Cardiac muscle cell (in vitro differentiated cells and primary cell): Measurements from ENCODE around the gene PRTFDC1. TPM values are rescaled to one million over a fixed set of nuclear protein-coding genes. Genes with fewer than 3 reads are reported as not detected.

Source experiments
- DNase-seq, 2 donors: peaks; one replicate each; pipeline versions ENCODE4 v3.0.0 to v3.0.0-alpha.2; 2010 to 2017; ENCODE audit warnings: low read depth in 1 of 2, low spot score in 1 of 2
- H3K27ac ChIP-seq: fragments of 200-600 bp; sonication (generic); 2 replicates; pipeline ENCODE4 v1.5.1; 2016
- H3K27me3 ChIP-seq: fragments of 200-600 bp; sonication (generic); 2 replicates; pipeline ENCODE4 v1.6.0; 2016; ENCODE audit warnings: control low read depth
- H3K36me3 ChIP-seq: fragments of 200-600 bp; sonication (generic); 2 replicates; pipeline ENCODE4 v1.5.1; 2016; ENCODE audit warnings: control low read depth
- H3K4me1 ChIP-seq: fragments of 200-600 bp; sonication (generic); 2 replicates; pipeline ENCODE4 v1.8.1; 2017; ENCODE audit warnings: low read depth, mild to moderate bottlenecking, mixed run types
- H3K4me3 ChIP-seq: fragments of 200-600 bp; sonication (generic); 2 replicates; pipeline ENCODE4 v1.5.1; 2016; ENCODE audit warnings: mild to moderate bottlenecking
- H3K9me3 ChIP-seq: fragments of 200-600 bp; sonication (generic); 2 replicates; pipeline ENCODE4 v1.5.1; 2017; ENCODE audit warnings: low read depth, mild to moderate bottlenecking, control low read depth
- polyA plus RNA-seq: library from polyadenylated mRNA; unstranded; fragments of >200 nt; fragmentation: Nextera tagmentation; extraction: Ambion mirVana; gene quantifications from 2 replicates; pipeline ENCODE4 v1.2.1, GENCODE V29; 2016
- total RNA-seq: library from RNA; depleted of rRNA; stranded (reverse); fragments of >200 nt; gene quantifications from 2 replicates; pipeline ENCODE4 v1.2.3, GENCODE V29; 2016
- TF ChIP-seq, protein P1 (sequence below): IDR thresholded peaks from 2 replicates; pipeline ENCODE4 v1.5.1; 2012; ENCODE audit warnings: low read depth, mild to moderate bottlenecking, low read length

The PRTFDC1 gene
- total and polyA plus RNA-seq, 2 experiments from 2014 or later: 3.1 to 3.8 TPM

DNA sequence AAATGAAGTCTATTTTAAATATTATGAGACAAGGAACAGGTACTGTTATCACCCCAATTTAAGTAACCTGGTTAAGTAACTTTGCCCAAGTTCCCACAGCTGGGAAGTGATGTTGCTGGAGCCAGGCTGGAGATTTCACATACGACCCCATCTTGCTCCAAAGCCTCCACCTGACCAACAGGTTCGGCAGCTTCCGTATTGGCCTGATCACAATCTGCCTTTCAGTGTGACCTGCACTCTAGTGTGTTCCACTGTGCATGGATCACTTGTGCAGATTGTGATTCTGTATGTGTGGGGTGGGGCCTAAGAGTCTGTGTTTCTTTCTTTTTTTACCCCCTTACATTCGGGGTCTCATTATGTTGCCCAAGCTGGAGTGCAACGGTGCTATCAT, 66.1 kb downstream of the PRTFDC1 start:
- Histone ChIP-seq H3K27ac (no peak overlapping the region), H3K4me1 (no peaks in the 10 kb centered on the region), H3K36me3 (no peaks in the 10 kb centered on the region), H3K4me3 (no peak overlapping the region), H3K9me3 (no peaks in the 10 kb centered on the region), H3K27me3 (no peaks in the 10 kb centered on the region)
- TF ChIP-seq, protein P1, sequence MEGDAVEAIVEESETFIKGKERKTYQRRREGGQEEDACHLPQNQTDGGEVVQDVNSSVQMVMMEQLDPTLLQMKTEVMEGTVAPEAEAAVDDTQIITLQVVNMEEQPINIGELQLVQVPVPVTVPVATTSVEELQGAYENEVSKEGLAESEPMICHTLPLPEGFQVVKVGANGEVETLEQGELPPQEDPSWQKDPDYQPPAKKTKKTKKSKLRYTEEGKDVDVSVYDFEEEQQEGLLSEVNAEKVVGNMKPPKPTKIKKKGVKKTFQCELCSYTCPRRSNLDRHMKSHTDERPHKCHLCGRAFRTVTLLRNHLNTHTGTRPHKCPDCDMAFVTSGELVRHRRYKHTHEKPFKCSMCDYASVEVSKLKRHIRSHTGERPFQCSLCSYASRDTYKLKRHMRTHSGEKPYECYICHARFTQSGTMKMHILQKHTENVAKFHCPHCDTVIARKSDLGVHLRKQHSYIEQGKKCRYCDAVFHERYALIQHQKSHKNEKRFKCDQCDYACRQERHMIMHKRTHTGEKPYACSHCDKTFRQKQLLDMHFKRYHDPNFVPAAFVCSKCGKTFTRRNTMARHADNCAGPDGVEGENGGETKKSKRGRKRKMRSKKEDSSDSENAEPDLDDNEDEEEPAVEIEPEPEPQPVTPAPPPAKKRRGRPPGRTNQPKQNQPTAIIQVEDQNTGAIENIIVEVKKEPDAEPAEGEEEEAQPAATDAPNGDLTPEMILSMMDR: no peak
- DNase-seq: no peak

- TF ChIP-seq, protein P1: no peak
- H3K9me3 ChIP-seq: no peaks in the 10 kb centered on the region
- no peaks in the 10 kb centered on the region for H3K27me3 ChIP-seq
- H3K4me1 ChIP-seq: no peaks in the 10 kb centered on the region
- no peak overlapping the region for H3K27ac ChIP-seq
- DNase-seq: no peak
- H3K4me3 ChIP-seq: no peak overlapping the region
- no peaks in the 10 kb centered on the region for H3K36me3 ChIP-seq
These were observed 66.7 kb downstream of the PRTFDC1 start for GRCh38 chr10:24885551-24886289.

GRCh38 chr10:24884793-24885192, 67.6 kb downstream of the PRTFDC1 start:
- DNase-seq: no peak
- Histone ChIP-seq H3K9me3 (no peaks in the 10 kb centered on the region), H3K27ac (no peak overlapping the region), H3K4me3 (no peak overlapping the region), H3K27me3 (no peaks in the 10 kb centered on the region), H3K36me3 (no peaks in the 10 kb centered on the region), H3K4me1 (no peaks in the 10 kb centered on the region)
- TF ChIP-seq, protein P1: no peak

GRCh38 chr10:24884316-24884715, 68.1 kb downstream of the PRTFDC1 start:
- no peak for DNase-seq
- Histone ChIP-seq H3K27ac (no peak overlapping the region), H3K4me3 (no peak overlapping the region), H3K36me3 (no peaks in the 10 kb centered on the region), H3K27me3 (no peaks in the 10 kb centered on the region), H3K9me3 (no peaks in the 10 kb centered on the region), H3K4me1 (no peaks in the 10 kb centered on the region)
- TF ChIP-seq, protein P1: no peak

DNA sequence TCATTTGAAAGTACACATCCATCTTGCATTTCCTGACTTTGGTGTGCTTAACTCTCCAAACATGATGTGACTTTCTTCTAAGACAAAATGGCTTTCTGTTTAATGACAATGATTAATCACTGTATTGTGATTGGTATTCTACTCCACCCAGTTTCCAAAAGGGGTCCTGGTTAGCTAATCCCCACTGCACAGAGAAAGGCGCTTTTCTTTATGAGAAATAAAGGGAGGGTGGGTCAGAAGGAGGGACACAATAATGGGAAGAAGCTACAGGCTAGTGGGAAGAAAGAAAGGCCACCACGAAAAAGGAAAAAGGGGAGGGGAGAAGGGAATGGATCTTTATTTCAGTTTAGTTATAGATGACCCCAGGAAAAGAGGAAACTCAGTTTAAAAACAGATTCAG, 69.2 kb downstream of the PRTFDC1 start:
- Histone ChIP-seq H3K4me1 (no peaks in the 10 kb centered on the region), H3K36me3 (no peaks in the 10 kb centered on the region), H3K9me3 (no peaks in the 10 kb centered on the region), H3K27me3 (no peaks in the 10 kb centered on the region), H3K4me3 (no peak overlapping the region), H3K27ac (no peak overlapping the region)
- TF ChIP-seq, protein P1: no peak
- DNase-seq: no peak
